Chondrocyte (in vitro differentiated cells): ENCODE measurements around the gene C12orf76. TPM values are rescaled to one million over a fixed set of nuclear protein-coding genes. Genes with fewer than 3 reads are reported as not detected.
"Not testable (repeated sequence)": the region's sequence is repeated elsewhere in the genome, so short reads cannot be mapped to it uniquely, and the experiment has no call there.

Source experiments
- DNase-seq: peaks from one replicate; pipeline ENCODE4 v3.0.0; 2021; ENCODE audit warnings: mixed read lengths, low spot score
- H3K27ac Mint-ChIP-seq: one replicate; pipeline ENCODE4 v1.8.0; 2021; ENCODE audit warnings: mild to moderate bottlenecking, moderate library complexity, mixed read lengths; ENCODE audit not compliant: unreplicated experiment
- H3K27me3 Mint-ChIP-seq: 2 replicates; pipeline ENCODE4 v1.8.0; 2021; ENCODE audit warnings: low read depth, mixed read lengths
- H3K36me3 Mint-ChIP-seq: 2 replicates; pipeline ENCODE4 v1.8.0; 2021; ENCODE audit warnings: low read depth, mixed read lengths
- H3K4me1 Mint-ChIP-seq: 2 replicates; pipeline ENCODE4 v1.8.0; 2021; ENCODE audit warnings: low read depth, mild to moderate bottlenecking, mixed read lengths
- H3K4me3 Mint-ChIP-seq: one replicate; pipeline ENCODE4 v1.8.0; 2021; ENCODE audit warnings: mild to moderate bottlenecking, moderate library complexity, mixed read lengths; ENCODE audit not compliant: unreplicated experiment
- H3K9me3 Mint-ChIP-seq: 2 replicates; pipeline ENCODE4 v1.8.0; 2021; ENCODE audit warnings: low read depth, mixed read lengths
- CTCF ChIP-seq: fragments of 200-600 bp; sonication (generic); IDR thresholded peaks from 2 replicates; pipeline ENCODE4 v1.5.0; 2021; ENCODE audit warnings: antibody characterized with exemption, mild to moderate bottlenecking, moderate library complexity
- total RNA-seq: library from RNA; stranded (reverse); gene quantifications from 3 replicates; pipeline ENCODE4 v1.2.1, GENCODE V29; 2021

Gene C12orf76
- total RNA-seq, 1 donor from 2014 or later, result 8.2 TPM

- Mint-ChIP-seq H3K27ac (no peak overlapping the region), H3K4me1 (no peaks in the 10 kb centered on the region), H3K27me3 (peaks cover 3% of the 10 kb centered on the region), H3K4me3 (no peak overlapping the region), H3K36me3 (no peaks in the 10 kb centered on the region), H3K9me3 (no peaks in the 10 kb centered on the region)
- DNase-seq, result no peak
- no peak for TF ChIP-seq CTCF
Observed at GRCh38 chr12:110071504-110071903, 23.2 kb upstream of the C12orf76 start.

GRCh38 chr12:110068654-110069053 is 20.3 kb upstream of the C12orf76 start:
- no peak overlapping the region for H3K4me3 Mint-ChIP-seq
- TF ChIP-seq CTCF, result no peak
- DNase-seq, result no peak
- no peak overlapping the region for H3K27ac Mint-ChIP-seq
- no peaks in the 10 kb centered on the region for H3K36me3 Mint-ChIP-seq
- H3K27me3 Mint-ChIP-seq, result peaks cover 3% of the 10 kb centered on the region
- H3K9me3 Mint-ChIP-seq, result no peaks in the 10 kb centered on the region
- H3K4me1 Mint-ChIP-seq, result no peaks in the 10 kb centered on the region

GRCh38 chr12:110068115-110068514 is 19.8 kb upstream of the C12orf76 start:
- H3K27me3 Mint-ChIP-seq, H3K9me3 Mint-ChIP-seq, H3K27ac Mint-ChIP-seq, H3K4me3 Mint-ChIP-seq, H3K4me1 Mint-ChIP-seq, H3K36me3 Mint-ChIP-seq, DNase-seq: not testable (repeated sequence)

- no peaks in the 10 kb centered on the region for H3K27me3 Mint-ChIP-seq
- H3K36me3 Mint-ChIP-seq, result no peaks in the 10 kb centered on the region
- no peak for TF ChIP-seq CTCF
- H3K4me3 Mint-ChIP-seq, result no peak overlapping the region
- no peaks in the 10 kb centered on the region for H3K9me3 Mint-ChIP-seq
- H3K4me1 Mint-ChIP-seq, result no peaks in the 10 kb centered on the region
- H3K27ac Mint-ChIP-seq, result no peak overlapping the region
- peak; percentile 47 for DNase-seq
Observed at GRCh38 chr12:110067531-110067930, 19.2 kb upstream of the C12orf76 start.

- Mint-ChIP-seq H3K27me3 (no peaks in the 10 kb centered on the region), H3K4me1 (peaks cover under 1% of the 10 kb centered on the region), H3K4me3 (no peak overlapping the region), H3K36me3 (no peaks in the 10 kb centered on the region), H3K27ac (no peak overlapping the region), H3K9me3 (no peaks in the 10 kb centered on the region)
- DNase-seq, result no peak
- no peak for TF ChIP-seq CTCF
Observed at GRCh38 chr12:110065540-110065939, 17.2 kb upstream of the C12orf76 start.

GRCh38 chr12:110062241-110062640 is 13.9 kb upstream of the C12orf76 start:
- no peak for TF ChIP-seq CTCF
- Mint-ChIP-seq H3K9me3 (no peaks in the 10 kb centered on the region), H3K36me3 (no peaks in the 10 kb centered on the region), H3K27ac (no peak overlapping the region), H3K4me3 (no peak overlapping the region), H3K4me1 (peaks cover 6% of the 10 kb centered on the region), H3K27me3 (no peaks in the 10 kb centered on the region)
- no peak for DNase-seq
